ENCODE data around the gene NOL7.

Gene NOL7

DNA sequence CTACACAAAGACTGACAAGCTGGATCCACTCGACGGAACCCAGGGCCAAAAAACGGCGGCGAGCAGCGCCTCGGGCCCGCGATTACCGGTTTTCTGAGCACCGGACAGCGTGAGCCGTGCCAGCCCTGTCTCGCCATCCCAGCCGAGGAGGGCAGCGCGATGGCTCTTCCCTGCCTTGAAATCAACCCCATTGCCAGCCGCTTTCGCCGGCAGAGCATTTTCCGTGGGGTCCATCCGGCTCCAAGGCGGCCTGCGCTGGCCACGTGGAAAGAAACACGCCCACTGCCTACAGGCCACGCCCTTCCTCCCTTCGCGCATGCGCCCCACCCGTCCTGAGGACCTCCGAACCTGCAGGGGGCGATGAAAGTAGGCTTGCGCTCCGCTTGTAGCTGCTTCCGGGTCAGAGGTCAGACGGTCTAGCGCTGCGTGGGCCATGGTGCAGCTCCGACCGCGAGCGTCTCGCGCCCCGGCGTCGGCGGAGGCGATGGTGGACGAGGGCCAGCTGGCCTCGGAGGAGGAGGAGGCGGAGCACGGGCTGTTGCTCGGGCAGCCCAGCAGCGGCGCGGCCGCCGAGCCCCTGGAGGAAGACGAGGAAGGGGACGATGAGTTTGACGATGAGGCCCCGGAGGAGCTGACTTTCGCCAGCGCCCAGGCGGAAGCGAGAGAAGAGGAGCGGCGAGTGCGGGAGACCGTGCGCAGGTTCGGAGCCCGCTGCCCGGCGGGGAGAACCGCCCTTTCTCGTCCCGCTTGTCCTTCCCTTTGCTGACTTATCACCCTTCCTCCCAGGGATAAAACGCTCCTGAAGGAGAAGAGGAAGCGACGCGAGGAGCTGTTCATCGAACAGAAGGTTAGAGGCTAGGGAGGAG, at the start of gene NOL7:
Gene NOL7, plus strand, starts transcription at position 410 of the 866 bp plus-strand sequence. Its CDS starts 24 bp downstream, at position 434.
- in situ Hi-C loops (cut with MboI; ENCODE audit: low pct_unique_long_range_greater_than_20kb, low sequenced_read_pairs) = no loop called here
- peak; percentile 96 for DNase-seq

DNA sequence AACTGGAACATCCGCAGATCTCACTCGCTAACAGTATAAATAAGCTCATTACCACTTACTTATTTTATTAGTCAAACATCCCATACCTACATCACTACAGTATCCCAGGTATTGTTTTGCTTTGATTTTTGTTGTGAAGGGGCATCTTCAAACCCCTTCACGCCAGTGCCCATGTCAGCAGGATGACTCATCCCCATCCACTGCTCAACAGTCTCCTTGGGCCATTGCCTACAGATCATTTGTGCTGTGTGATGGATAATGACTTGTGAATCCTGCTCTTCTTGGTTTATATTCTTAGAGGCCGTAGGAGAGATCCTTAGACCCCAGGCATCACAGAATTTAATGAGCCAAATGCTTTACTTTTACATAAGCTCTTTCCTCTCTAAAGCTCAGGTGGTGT, 49.2 kb upstream of the NOL7 start:
- no peak for DNase-seq
- in situ Hi-C loops (cut with MboI; ENCODE audit: low pct_unique_long_range_greater_than_20kb, low sequenced_read_pairs) = no loop called here

GRCh38 chr6:13566500-13566899, 48.6 kb upstream of the NOL7 start:
- DNase-seq = no peak

DNA sequence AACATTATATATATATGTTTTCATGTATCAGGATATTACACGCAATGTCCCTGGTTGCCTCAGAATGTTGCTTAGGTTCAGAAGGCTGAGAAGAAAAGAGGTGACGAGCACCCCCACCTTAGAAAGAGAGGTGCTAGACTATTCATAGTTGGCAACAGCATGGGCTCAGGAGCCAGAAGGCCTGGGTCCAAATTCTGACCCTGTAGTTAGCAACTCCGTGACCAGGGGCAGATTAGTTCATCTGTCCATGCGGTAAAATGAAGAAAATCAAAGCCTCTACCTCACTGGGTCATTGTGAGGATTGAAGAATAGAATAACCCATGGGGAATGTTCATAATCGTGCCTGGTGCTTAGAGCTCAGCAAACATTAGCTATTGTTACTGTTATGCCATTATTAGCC, 46.2 kb upstream of the NOL7 start:
- no peak for DNase-seq

More at GRCh38 chr6:13566500-13566899, 48.6 kb upstream of the NOL7 start:
- in situ Hi-C loops (cut with MboI; ENCODE audit: low pct_unique_long_range_greater_than_20kb, low sequenced_read_pairs) = no loop called here

DNA sequence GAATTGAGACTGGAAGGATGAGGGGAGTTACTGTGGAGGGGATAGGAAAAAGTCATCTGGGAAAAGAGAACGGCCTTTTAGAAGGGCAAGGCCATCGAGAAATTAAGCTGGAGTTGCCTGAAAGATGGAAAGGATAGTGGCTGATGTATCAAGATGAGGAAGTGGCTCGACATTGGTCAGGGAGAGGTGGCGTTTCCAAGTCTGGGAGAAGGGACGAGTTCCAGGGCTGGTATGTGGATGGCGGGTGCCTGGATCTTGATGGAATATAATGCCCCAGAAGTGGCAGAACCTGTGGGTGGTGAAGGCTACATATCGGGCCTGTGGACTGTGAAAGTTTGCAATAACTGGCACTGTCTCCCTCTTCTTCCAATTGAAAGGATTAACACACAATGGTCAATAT, 42.9 kb upstream of the NOL7 start:
- in situ Hi-C loops (cut with MboI; ENCODE audit: low pct_unique_long_range_greater_than_20kb, low sequenced_read_pairs) = no loop called here
- no peak for DNase-seq

More for the DNA sequence above, 46.2 kb upstream of the NOL7 start:
- in situ Hi-C loops (cut with MboI; ENCODE audit: low pct_unique_long_range_greater_than_20kb, low sequenced_read_pairs) = no loop called here

DNA sequence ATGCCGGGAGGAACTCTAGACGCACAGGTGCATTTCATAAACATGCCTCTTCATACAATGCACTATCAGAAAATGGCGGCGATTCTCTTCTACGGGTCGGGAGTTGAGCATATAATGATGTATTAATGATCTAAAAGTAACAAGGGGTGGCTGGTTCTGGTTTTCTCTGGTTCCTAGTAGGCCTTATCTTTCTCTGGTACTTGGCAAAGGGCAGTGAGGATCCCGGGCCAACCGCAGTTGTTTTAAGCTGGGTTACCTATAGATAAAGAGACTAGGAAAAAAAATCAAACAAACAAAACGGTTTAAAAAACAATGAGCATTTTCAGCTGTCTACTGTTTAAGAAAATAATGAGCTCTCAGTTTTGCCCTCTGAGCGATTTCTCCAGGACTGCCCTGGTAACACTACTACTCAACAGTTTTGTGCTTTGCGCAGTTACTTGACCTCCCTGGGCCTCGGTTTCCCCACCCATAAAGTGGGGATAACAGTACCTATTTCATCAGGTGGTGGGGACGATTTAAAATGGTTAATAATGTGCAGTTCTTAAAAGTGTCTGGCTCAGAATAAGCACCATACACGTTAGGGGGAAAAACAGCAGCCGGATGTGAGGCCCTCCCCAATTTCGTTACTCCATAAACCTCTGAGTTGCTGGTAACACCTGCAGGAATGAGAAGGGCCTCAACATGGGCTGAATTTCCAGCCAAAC, 42.0 kb upstream of the NOL7 start:
- no peak for DNase-seq
- in situ Hi-C loops (cut with MboI; ENCODE audit: low pct_unique_long_range_greater_than_20kb, low sequenced_read_pairs) = no loop called here

DNA sequence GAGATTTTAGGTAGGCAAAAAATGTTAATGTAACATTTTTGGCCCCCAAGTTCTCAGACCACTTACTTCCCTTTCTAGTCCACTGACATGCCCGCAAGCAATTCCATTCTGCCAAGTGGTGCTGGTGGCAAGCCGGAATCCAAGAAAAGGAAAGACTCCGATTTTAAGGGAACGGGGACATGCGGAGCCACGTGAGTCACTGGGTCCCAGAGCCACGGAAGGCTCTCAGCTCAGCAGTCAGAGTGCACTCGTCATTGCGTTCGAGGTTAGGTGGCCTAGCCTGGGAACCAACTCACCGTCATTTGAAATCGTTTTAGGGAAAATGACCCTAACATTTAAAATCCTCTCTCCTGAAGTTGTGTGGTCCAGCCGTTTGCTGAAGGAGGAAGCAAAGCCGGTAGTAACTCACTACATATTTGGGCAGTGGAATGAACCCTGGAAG, 41.4 kb upstream of the NOL7 start:
- peak; percentile 49 for DNase-seq
- in situ Hi-C loops (cut with MboI; ENCODE audit: low pct_unique_long_range_greater_than_20kb, low sequenced_read_pairs) = no loop called here

DNA sequence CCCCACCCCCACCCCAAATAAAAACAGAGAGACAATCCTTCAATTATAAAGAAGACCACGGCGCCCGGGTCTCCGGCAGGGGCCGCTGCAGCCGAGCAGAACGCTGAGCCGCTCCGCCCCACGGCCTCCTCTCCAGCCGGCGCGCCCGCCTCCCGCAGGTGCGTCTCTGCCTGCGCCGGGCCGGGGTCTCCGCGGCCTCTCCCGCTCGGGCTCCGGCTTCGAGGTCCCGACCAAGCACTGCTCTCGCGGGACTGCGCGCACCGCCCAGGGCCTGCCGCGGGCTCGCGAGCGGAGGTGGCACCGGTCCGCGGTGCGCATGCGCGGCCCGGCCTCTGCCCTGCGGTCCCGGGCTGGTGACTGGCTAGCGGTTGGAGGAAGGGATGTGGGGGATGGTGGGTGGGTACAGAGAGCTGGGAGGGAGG, 41.0 kb upstream of the NOL7 start:
- in situ Hi-C loops (cut with MboI; ENCODE audit: low pct_unique_long_range_greater_than_20kb, low sequenced_read_pairs) = no loop called here
- peak; percentile 93 for DNase-seq

GRCh38 chr6:13574571-13575376, 40.4 kb upstream of the NOL7 start, which contains the start of gene SIRT5:
Gene SIRT5, plus strand, starts transcription at chr6:13574601. Its CDS starts 9,510 bp downstream, at chr6:13584111.
- peak; percentile 94 for DNase-seq
- in situ Hi-C loops (cut with MboI; ENCODE audit: low pct_unique_long_range_greater_than_20kb, low sequenced_read_pairs) = no loop called here

DNA sequence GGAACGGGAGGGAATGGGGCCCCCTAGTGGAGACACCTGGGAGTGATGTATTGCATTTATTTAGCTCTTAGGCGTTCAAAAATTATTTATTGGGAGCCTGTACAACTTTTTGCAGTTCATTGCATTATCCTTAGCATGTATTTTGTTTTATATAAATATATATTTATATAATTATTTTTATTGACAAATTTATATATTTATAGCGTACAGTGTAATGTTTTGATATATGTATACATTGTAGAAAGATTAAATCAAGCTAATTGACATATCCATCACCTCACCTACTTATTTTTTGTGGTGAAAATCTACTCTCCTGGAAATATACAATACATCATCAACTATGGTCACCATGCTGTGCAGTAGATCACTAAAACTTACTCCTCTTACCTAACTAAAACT, 39.8 kb upstream of the NOL7 start:
- DNase-seq = no peak
- in situ Hi-C loops (cut with MboI; ENCODE audit: low pct_unique_long_range_greater_than_20kb, low sequenced_read_pairs) = no loop called here

DNA sequence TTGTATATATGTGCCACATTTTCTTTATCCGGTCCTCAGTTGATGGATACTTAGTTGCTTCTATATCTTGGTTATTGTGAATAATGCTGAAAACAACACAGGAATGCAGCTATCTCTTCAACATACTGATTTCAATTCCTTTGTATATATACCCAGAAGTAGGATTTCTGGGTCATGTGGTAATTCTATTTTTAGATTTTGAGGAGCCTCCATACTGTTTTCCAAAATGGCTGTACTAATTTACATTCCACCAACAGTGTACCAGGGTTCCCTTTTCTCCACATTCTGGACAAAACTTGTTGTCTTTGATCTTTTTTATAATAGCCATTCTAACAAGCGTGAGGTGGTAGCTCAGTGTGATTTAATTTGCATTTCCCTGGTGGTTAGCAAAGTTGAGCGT, 39.1 kb upstream of the NOL7 start:
- in situ Hi-C loops (cut with MboI; ENCODE audit: low pct_unique_long_range_greater_than_20kb, low sequenced_read_pairs) = no loop called here
- no peak for DNase-seq

- DNase-seq = no peak
- in situ Hi-C loops (cut with MboI; ENCODE audit: low pct_unique_long_range_greater_than_20kb, low sequenced_read_pairs) = no loop called here
Observed at GRCh38 chr6:13577926-13578325, 37.2 kb upstream of the NOL7 start.

DNA sequence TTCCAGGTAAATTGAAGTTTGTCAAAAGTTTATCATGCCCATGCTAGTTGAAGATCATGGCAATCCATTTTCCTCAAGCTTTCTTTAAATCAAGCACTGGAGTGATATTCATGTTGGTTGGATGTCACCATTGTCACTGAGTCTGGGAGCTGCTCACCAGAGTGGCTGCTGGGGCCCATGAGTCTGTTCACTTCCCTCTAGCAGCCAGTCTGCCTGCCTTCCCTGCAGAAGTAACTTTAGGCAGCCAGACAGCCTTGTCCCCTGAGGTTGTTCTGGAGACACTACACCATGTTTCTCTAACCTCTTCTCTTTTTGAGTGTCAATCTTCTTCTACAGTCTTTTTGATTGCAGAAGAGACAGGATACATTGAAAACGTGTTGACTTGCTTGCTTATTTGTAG, 35.2 kb upstream of the NOL7 start:
- in situ Hi-C loops (cut with MboI; ENCODE audit: low pct_unique_long_range_greater_than_20kb, low sequenced_read_pairs) = no loop called here
- DNase-seq = peak; percentile 34

DNA sequence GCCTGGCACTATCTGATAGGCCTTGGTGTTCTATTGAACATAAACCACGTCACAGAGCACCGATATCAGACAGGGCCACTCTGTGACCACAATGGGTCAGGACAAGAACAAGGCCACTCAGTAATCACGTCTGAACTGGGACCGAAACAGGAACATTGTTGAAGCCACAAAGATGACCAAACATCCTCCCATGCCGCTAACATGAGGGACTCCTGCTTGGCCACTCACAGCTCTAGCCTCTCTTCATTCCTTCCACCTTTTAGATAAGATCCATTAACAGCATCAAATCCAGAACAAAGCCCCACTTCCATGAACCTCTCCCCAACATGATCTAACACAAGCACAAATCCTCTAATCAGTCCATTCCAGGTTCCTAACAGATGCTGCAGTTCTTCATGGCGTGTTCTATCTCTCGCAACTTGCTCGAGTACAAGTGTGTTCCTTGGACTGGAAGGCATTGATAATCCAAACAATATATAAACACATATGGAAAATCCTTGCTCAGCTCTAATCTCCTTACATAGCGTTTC, 33.4 kb upstream of the NOL7 start:
- DNase-seq = no peak
- in situ Hi-C loops (cut with MboI; ENCODE audit: low pct_unique_long_range_greater_than_20kb, low sequenced_read_pairs) = no loop called here

- DNase-seq = no peak
- in situ Hi-C loops (cut with MboI; ENCODE audit: low pct_unique_long_range_greater_than_20kb, low sequenced_read_pairs) = no loop called here
Observed at GRCh38 chr6:13586603-13587542, 28.3 kb upstream of the NOL7 start.

DNA sequence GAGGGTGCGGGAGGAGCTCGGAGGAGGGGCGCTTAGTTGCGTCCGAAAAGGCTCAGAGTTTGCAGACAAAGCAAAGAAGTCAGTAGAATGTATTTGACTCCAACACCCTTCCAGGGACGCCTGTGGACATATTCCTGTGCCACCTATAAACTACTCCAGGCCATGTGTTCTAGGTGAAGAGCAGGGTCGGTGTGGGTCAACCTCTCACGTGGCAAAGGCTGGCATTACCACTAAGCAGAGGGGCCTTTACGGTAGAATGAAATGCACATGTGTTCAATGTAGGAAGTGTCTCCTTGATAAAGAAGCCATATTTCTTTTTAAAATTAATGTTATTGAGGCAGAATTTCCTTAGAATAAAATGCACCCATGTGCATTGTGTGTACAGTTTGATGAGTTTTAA, 25.3 kb upstream of the NOL7 start:
- DNase-seq = no peak
- in situ Hi-C loops (cut with MboI; ENCODE audit: low pct_unique_long_range_greater_than_20kb, low sequenced_read_pairs) = no loop called here

GRCh38 chr6:13590574-13591153, 24.5 kb upstream of the NOL7 start:
- DNase-seq = no peak
- in situ Hi-C loops (cut with MboI; ENCODE audit: low pct_unique_long_range_greater_than_20kb, low sequenced_read_pairs) = no loop called here

All from KBM-7 (cell line).